HG03460 (cell line): Measurements from ENCODE around the gene DCUN1D3.
"Not testable (repeated sequence)": the region's sequence is repeated elsewhere in the genome, so short reads cannot be mapped to it uniquely, and the experiment has no call there.

Experiments
- ATAC-seq: cut with Tn5 transposase; IDR thresholded peaks from one replicate; pipeline ENCODE4 v1.9.1; 2021; ENCODE audit not compliant: unreplicated experiment

DCUN1D3 gene

GRCh38 chr16:20865420-20866131, 34.6 kb downstream of the DCUN1D3 start:
- no peak for ATAC-seq

- not testable (repeated sequence) for ATAC-seq
Observed at GRCh38 chr16:20864376-20864775, 35.8 kb downstream of the DCUN1D3 start.

- no peak for ATAC-seq
Observed at GRCh38 chr16:20862162-20862960, 37.8 kb downstream of the DCUN1D3 start.

- ATAC-seq, result not testable (repeated sequence)
Observed at GRCh38 chr16:20860995-20861394, 39.2 kb downstream of the DCUN1D3 start.

GRCh38 chr16:20860361-20860760, 39.8 kb downstream of the DCUN1D3 start:
- no peak for ATAC-seq

- ATAC-seq, result no peak
Observed at GRCh38 chr16:20859699-20860098, 40.5 kb downstream of the DCUN1D3 start.

GRCh38 chr16:20859229-20859628, 40.9 kb downstream of the DCUN1D3 start:
- ATAC-seq, result no peak

GRCh38 chr16:20857281-20857680, 42.9 kb downstream of the DCUN1D3 start:
- no peak for ATAC-seq

GRCh38 chr16:20854963-20855362, 45.2 kb downstream of the DCUN1D3 start:
- ATAC-seq, result no peak

- ATAC-seq, result no peak
Observed at GRCh38 chr16:20853981-20854620, 46.1 kb downstream of the DCUN1D3 start.

GRCh38 chr16:20853143-20853542, 47.0 kb downstream of the DCUN1D3 start:
- ATAC-seq, result no peak

GRCh38 chr16:20851601-20852000, 48.6 kb downstream of the DCUN1D3 start:
- no peak for ATAC-seq

- no peak for ATAC-seq
Observed at GRCh38 chr16:20850981-20851380, 49.2 kb downstream of the DCUN1D3 start.

- ATAC-seq, result no peak
Observed at GRCh38 chr16:20849589-20850390, 50.4 kb downstream of the DCUN1D3 start.

- ATAC-seq, result no peak
Observed at GRCh38 chr16:20847550-20847949, 52.6 kb downstream of the DCUN1D3 start.

- ATAC-seq, result no peak
Observed at GRCh38 chr16:20846551-20846950, 53.6 kb downstream of the DCUN1D3 start.

- no peak for ATAC-seq
Observed at GRCh38 chr16:20846030-20846429, 54.1 kb downstream of the DCUN1D3 start.

- no peak for ATAC-seq
Observed at GRCh38 chr16:20844588-20844987, 55.6 kb downstream of the DCUN1D3 start.

GRCh38 chr16:20844054-20844453, 56.1 kb downstream of the DCUN1D3 start:
- ATAC-seq, result no peak

- no peak for ATAC-seq
Observed at GRCh38 chr16:20839504-20839903, 60.7 kb downstream of the DCUN1D3 start.

GRCh38 chr16:20838240-20838639, 61.9 kb downstream of the DCUN1D3 start:
- ATAC-seq, result no peak
